ENCODE data around the gene MAP4K4.
"Not testable (repeated sequence)": the region's sequence is repeated elsewhere in the genome, so short reads cannot be mapped to it uniquely, and the experiment has no call there.

The MAP4K4 gene

GRCh38 chr2:101745711-101746694 is 48.5 kb downstream of the MAP4K4 start:
- DNase-seq = no peak

GRCh38 chr2:101748000-101748399 is 50.5 kb downstream of the MAP4K4 start:
- DNase-seq = no peak

GRCh38 chr2:101748462-101748861 is 51.0 kb downstream of the MAP4K4 start:
- not testable (repeated sequence) for DNase-seq

- no peak for DNase-seq
Measured at GRCh38 chr2:101750688-101751087, 53.2 kb downstream of the MAP4K4 start.

DNA sequence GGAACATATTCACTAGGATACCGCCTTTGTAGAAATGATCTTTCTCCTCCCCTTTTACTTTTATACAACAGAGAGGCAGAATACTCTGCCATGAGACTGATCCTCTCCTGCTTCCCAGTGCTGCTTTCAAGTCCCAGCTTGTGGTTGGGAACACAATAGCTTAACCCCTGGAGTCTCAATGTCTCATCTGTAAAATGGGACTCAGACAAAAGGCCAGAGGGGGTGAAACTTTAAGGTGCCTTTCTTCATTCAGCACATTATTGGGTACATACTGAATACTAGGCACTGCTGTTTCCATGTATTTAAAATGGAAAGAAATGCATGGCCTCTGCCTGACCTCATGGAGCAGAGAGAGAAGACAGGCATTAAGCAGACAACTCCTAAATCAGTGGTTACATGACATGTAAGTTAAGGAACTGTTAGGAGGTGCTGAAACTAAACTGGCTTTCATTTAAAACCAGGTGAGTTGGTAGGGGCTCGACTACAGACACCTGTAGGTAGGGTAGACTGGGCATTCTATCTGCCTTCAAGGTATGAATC is 53.8 kb downstream of the MAP4K4 start:
- DNase-seq = no peak

GRCh38 chr2:101751875-101752619 is 54.5 kb downstream of the MAP4K4 start:
- DNase-seq = no peak

DNA sequence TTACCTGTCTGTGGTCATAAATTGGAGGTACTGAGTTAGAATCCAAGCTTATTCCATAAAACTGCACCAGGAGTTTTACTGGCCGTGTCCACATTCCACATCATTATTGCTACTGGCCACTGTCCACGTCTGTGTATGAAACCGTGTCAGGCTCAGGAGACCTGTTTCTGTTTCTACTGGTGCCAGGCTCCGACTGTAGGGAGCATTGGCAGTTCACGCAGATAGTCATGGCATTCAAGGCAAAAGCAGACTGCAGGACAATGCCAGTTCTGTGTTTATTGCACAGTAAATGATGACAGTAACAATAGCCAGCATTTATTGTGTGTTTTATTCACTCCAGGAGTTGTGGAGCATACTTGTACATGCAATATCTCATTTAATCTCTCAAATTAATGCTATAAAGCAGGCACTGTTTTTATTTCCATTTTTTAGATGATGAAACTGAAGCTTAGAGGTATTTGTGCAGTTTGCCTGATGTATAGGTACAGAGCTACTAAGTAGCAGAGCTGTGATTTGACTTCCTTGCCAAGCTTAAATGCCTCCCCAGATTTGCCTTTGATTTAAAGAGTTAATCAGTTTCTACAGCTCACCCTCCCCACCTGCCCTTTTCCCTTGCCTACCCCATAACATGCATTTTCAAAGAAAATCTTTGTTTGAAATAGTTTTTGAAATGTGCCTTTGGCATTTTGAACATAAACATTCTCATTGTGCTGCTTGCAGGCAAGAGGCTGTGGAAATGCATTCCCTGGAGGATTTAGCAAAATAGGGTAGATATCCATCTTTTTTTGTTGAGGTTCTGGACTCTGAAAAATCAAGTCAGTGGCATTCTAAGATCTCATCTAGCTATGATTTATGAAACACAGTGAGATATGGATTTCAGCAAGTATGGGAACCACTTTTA is 55.5 kb downstream of the MAP4K4 start:
- no peak for DNase-seq

GRCh38 chr2:101753720-101754490 is 56.4 kb downstream of the MAP4K4 start:
- no peak for DNase-seq

DNA sequence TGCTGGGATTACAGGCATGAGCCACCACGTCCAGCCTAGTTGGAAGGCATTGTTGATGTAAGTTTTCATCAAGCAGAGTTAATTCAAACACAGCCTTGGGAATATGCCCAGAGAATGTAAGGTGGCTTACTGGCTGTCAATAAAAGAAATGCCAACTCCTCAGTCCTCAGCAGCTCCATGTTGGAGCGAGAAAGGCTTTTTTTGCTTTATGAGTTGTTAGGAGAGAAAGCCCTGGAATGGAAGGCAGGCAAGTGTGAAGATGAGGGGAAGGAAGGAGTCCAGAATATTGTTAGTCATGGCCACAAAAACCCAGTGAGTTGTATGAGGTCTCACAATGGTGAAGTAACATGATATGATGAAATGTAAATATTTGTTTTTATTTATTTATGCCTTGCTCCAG is 57.1 kb downstream of the MAP4K4 start:
- no peak for DNase-seq

DNA sequence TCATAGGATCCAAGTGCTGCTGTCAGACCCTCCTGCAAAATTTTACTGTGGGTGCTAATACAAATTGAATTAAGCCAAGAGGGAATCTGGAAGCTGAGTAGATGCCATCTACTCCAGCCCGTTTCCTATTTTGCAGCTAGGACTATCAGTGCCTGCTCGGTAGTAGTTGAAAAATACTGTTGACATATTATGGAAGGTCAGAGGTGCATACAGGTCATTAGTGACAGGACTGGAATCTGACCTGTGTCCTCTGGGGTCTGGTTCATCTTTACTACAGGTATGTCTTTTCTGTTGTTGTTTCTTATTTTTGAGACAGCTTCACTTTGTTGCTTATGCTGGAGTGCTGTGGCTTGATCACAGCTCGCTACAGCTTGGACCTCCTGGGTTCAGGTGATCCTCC is 58.8 kb downstream of the MAP4K4 start:
- no peak for DNase-seq

GRCh38 chr2:101758001-101758400 is 60.5 kb downstream of the MAP4K4 start:
- no peak for DNase-seq

DNA sequence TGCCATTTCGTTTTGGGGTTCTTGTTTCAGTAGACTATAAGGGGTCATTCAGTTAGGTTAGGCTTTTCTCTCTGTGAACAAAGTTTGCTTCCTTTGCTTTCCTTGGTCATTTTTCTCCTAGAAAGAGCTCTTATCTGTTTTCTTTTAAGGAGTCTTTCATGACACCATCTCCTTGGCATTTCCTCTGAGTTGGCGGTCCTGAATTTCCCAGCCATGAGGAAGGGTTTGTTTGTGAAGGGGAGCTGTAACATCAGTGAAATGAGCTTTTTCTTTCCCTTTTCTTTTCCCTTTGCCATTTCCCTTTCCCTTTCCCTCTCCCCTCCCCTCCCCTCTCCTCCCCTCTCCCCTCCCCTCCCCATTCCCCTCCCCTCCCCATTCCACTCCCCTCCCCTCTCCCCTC is 61.7 kb downstream of the MAP4K4 start:
- no peak for DNase-seq

DNA sequence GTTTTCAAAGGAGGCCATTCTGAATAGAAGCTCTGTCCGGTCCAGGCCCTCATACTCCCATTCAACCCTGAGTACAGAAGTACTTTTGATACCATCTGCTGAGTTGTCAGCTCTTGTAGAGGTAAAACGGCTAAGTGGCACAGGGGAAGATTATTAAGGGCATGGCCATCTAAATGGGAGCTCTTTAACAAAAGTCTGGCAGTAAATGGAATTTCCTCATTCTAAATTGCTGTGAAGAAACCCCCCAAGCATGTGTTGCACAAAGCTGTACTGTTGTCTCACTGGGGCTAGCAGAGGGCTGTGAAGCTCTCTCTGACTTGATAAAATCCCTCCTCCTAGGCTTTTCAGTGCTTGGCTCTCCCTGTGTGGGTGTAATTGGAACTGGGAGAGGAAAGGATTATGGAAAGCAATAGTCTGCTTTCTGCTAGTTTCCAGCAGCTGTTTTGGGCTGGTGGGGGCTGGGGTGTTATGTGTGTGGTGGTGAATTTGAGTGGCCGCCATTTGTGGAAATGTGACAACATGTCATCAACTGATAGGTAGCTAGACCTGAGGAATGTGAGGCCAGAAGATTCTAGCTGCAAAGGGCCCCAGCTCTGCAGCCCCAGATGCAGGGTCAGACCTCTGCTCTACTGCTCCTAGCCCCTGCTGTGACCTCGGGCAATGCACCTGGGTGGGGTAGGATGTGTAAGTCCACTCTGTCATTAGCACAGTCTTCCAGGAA is 65.1 kb downstream of the MAP4K4 start:
- DNase-seq = no peak

DNA sequence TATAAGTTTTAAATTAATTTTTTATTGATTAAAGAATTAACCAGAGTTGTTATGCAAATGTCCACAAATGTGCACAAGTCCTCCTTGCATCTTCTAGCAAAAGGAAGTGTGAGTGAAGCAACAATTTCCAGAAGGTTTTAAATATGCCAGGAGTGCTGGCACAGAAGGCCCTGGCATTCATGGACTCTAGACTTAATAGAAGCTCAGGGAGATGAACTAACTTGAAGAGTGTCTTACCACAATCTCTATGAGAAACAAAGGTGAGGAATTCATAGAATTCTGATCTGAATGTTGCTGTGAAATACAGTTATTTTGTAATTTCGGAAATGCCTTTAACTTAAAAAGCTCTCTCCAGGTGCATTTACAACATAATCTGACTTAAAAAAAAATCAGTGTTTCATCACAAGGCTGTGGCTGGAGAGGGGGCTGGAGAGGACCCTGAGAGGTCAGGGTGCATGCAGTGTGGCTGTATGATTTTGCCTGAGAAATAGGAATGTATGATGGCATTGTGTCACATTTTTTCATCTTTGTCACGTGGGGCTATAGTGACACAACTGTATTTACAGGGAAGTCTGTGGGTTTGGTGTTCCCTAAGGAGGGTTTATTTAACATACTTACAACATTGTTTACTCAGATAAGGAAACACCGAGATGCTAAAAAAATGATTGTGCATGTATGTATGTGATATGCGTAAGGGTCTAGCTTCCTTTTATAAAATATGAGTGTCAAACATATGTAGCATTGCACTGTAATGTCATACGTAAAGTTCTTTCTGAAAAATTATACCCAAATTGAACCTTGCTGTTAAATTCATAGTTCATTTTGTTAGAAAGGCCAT is 66.2 kb downstream of the MAP4K4 start:
- no peak for DNase-seq

- no peak for DNase-seq
Measured at GRCh38 chr2:101766337-101766736, 68.8 kb downstream of the MAP4K4 start.

DNA sequence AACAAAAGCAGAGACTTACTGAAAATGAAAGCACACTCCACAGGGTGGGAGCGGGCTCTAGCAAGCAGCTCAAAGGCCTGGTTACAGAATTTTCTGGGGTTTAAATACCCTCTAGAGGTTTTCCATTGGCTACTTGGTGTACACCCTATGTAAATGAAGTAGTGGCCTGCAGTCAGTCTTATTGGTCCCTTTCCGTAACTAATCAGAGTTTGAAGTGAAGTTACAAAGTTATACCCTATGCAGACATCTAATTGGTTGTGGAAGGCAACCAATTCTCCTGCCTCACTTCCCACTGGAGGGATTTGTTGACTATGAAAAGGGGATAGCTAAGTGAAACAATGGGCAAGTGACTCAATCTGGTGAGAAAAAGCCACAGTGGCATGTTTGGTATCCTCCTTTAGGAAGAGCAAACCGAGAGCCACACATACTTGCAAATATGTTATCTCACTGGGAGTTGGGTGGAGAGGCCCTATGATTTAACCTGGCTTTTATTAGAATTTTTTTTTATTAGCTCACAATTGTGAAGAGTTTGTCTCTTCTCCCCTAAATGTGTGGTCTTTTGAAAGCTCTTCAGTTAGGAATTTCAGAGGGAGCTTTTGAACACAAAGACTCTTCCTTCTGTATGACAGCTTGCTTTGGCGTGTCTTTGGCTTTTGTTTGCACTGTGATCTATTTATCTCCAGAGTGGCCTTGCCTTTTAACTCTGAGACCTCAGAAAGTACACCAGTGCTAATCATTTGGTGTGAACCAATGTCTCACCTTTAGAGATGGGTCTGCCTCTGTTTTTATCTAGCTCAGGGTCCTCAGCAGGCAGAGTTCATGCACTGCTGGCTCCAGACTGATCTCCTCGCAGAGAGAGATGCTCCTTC is 69.6 kb downstream of the MAP4K4 start:
- no peak for DNase-seq

- no peak for DNase-seq
Measured at GRCh38 chr2:101768556-101769220, 71.2 kb downstream of the MAP4K4 start.

GRCh38 chr2:101769726-101770125 is 72.2 kb downstream of the MAP4K4 start:
- not testable (repeated sequence) for DNase-seq

DNA sequence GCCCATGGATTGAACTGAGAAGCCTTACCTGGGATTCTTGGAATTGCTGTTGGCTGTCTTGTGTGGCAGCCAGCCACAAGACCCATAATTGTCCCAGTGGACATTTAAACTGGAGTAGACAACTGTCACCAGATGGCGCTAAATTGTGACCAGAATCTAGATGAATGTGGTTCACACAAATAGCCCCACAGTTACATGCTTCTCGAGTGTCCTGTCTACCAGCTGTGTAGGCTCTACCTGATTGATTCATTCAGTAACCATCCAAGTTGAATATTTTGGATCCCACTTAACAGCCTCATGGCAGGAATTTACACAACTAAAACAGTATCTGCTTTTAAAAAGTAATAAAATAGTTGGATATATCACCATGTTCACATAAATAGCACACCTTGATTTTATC is 73.2 kb downstream of the MAP4K4 start:
- peak; percentile 38 for DNase-seq

Measured in CD4-positive, alpha-beta T cell treated with Interleukin-10 for 1 hour (primary cell).